ENCODE data around the gene DCAF5.
A peak's percentile ranks its signal among the peaks of the same experiment; 100 is the strongest.
"Not testable (repeated sequence)": the region's sequence is repeated elsewhere in the genome, so short reads cannot be mapped to it uniquely, and the experiment has no call there.

DCAF5 gene

GRCh38 chr14:69066396-69067171 is 86.3 kb downstream of the DCAF5 start:
- no peak for DNase-seq

- DNase-seq, result not testable (repeated sequence)
These were observed 87.0 kb downstream of the DCAF5 start for GRCh38 chr14:69065934-69066333.

- DNase-seq, result no peak
These were observed 88.3 kb downstream of the DCAF5 start for GRCh38 chr14:69064596-69064995.

- DNase-seq, result no peak
These were observed 93.0 kb downstream of the DCAF5 start for GRCh38 chr14:69059658-69060623.

GRCh38 chr14:69055999-69056788 is 96.7 kb downstream of the DCAF5 start:
- DNase-seq, result no peak

- DNase-seq, result no peak
These were observed 97.8 kb downstream of the DCAF5 start for GRCh38 chr14:69055125-69055524.

- no peak for DNase-seq
These were observed 98.9 kb downstream of the DCAF5 start for GRCh38 chr14:69054030-69054429.

GRCh38 chr14:69052181-69052601 is 100.7 kb downstream of the DCAF5 start:
- DNase-seq, result no peak

- no peak for DNase-seq
These were observed 102.4 kb downstream of the DCAF5 start for GRCh38 chr14:69050240-69051184.

- DNase-seq, result no peak
These were observed 103.2 kb downstream of the DCAF5 start for GRCh38 chr14:69049675-69050074.

- no peak for DNase-seq
These were observed 104.5 kb downstream of the DCAF5 start for GRCh38 chr14:69048456-69048855.

GRCh38 chr14:69047255-69047654 is 105.7 kb downstream of the DCAF5 start:
- DNase-seq, result no peak

GRCh38 chr14:69046476-69046860 is 106.5 kb downstream of the DCAF5 start:
- DNase-seq, result peak; percentile 79

GRCh38 chr14:69045857-69046475 is 107.0 kb downstream of the DCAF5 start:
- DNase-seq, result no peak

GRCh38 chr14:69044965-69045555 is 107.9 kb downstream of the DCAF5 start:
- DNase-seq, result peak; percentile 75

- DNase-seq, result no peak
These were observed 108.6 kb downstream of the DCAF5 start for GRCh38 chr14:69044296-69044695.

GRCh38 chr14:69043596-69044260 is 109.2 kb downstream of the DCAF5 start:
- no peak for DNase-seq

GRCh38 chr14:69042787-69043444 is 110.0 kb downstream of the DCAF5 start:
- DNase-seq, result no peak

- no peak for DNase-seq
These were observed 110.6 kb downstream of the DCAF5 start for GRCh38 chr14:69042299-69042698.

GRCh38 chr14:69041783-69042182 is 111.1 kb downstream of the DCAF5 start:
- no peak for DNase-seq

Data from left hindlimb (tissue), 1 donor.